HFF-Myc (cell line): Measurements from ENCODE around the gene LCOR.
"Not testable (repeated sequence)": the region's sequence is repeated elsewhere in the genome, so short reads cannot be mapped to it uniquely, and the experiment has no call there.

ENCODE experiments used
- DNase-seq: peaks from one replicate; pipeline ENCODE4 v3.0.0-alpha.2; 2011; ENCODE audit warnings: low read depth; ENCODE audit errors: extremely low read depth
- H3K4me3 ChIP-seq: replicated peaks from 2 replicates; pipeline ENCODE4 v1.5.1; 2011; ENCODE audit warnings: low read depth, mild to moderate bottlenecking, control low read depth, low read length
- CTCF ChIP-seq: IDR thresholded peaks from 2 replicates; pipeline ENCODE4 v1.5.1; 2012; ENCODE audit warnings: mild to moderate bottlenecking, low read depth, low read length, control low read depth; ENCODE audit errors: missing control alignments

Gene LCOR

DNA sequence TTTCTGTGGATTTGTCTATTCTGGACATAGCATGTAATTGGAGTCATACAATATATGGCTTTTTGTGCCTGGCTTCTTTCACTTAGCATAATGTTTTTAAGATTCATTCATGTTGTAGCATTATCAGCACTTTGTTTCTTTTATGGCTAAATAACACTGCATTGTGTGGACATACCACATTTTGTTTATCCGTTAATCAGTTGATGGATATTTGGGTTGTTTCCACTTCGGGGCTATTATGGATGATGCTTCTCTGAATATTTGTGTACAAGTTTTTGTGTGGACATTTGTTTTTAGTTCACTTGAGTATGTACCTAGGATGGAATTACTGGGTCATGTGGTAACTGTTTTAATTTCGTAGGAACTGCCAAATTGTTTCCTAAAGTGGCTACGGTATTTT, 6.4 kb downstream of the LCOR start:
- no peak for TF ChIP-seq CTCF
- H3K4me3 ChIP-seq, result no peak overlapping the region

DNA sequence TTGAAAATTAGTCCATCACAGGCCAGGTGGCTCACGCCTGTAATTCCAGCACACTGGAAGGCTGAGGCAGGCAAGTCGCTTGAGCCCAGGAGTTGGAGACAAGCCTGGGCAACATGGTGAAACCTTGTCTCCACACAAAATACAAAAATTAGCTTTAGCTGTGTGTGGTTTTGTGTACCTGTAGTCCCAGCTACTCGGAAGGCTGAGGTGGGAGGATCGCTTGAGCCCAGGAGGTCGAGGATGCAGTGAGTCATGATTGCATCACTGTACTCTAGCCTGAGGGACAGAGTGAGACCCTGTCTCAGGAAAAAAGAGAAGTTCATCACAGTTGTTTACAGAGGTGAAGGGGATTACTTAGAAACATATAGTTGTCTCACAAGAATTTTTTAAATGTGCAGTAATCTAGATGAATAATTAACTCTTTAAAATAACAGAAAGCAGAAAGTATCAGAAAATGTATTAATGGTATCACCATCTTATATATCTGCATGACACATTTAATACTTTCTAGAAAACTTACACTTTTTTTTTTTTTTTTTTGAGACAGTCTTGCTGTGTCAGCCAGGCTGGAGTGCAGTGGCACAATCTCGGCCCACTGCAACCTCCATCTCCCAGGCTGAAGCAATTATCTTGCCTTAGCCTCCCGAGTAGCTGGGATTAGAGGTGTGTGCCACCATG, 8.9 kb downstream of the LCOR start:
- H3K4me3 ChIP-seq, result no peak overlapping the region
- no peak for TF ChIP-seq CTCF
- DNase-seq, result no peak

More for the DNA sequence above, 6.4 kb downstream of the LCOR start:
- DNase-seq, result no peak

- DNase-seq, result no peak
- no peak overlapping the region for H3K4me3 ChIP-seq
- TF ChIP-seq CTCF, result no peak
Observed at GRCh38 chr10:96842896-96843723, 11.0 kb downstream of the LCOR start.

- no peak for TF ChIP-seq CTCF
- H3K4me3 ChIP-seq, result no peak overlapping the region
- DNase-seq, result no peak
Observed at GRCh38 chr10:96843823-96844222, 11.7 kb downstream of the LCOR start.

GRCh38 chr10:96846395-96846794, 14.3 kb downstream of the LCOR start:
- DNase-seq, result no peak
- no peak for TF ChIP-seq CTCF
- H3K4me3 ChIP-seq, result no peak overlapping the region

DNA sequence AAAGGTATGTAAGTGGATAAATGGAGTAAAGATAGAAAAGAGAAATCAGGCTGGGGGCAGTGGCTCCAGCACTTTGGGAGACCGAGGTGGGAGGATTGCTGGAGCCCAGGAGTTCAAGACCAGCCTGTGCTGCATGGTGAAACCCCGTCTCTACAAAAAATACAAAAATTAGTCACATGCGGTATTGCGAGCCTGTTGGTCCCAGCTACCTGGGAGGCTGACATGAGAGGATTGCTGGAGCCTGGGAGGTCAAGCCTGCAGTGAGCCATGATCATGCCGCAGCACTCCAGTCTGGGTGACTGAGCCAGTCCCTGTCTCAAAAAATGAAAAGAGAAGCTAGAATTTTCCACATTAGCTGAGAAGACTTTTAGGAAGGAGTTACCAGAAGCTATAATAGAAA, 14.8 kb downstream of the LCOR start:
- no peak for TF ChIP-seq CTCF
- no peak overlapping the region for H3K4me3 ChIP-seq
- no peak for DNase-seq

- DNase-seq, H3K4me3 ChIP-seq: not testable (repeated sequence)
Observed at GRCh38 chr10:96847356-96847755, 15.3 kb downstream of the LCOR start.
